Measurements from ENCODE around the gene SLC24A3.

SLC24A3 gene

GRCh38 chr20:19456595-19457395 lies 244.4 kb downstream of the SLC24A3 start:
- Histone ChIP-seq H3K9ac (ENCODE audit: low read length in 5 of 5) (no peak overlapping the region), H3K27ac (ENCODE audit: low read depth, low read length) (no peak overlapping the region), H3K4me1 (ENCODE audit: control insufficient read depth in 5 of 5, insufficient read depth in 5 of 5, low read length in 5 of 5) (peaks cover 0 to 14% (median 2%) of the 10 kb centered on the region in 5 donors)

GRCh38 chr20:19457611-19458010 lies 245.2 kb downstream of the SLC24A3 start:
- no peaks in the 10 kb centered on the region for H3K36me3 ChIP-seq (ENCODE audit: control insufficient read depth in 5 of 5, insufficient read depth in 5 of 5, low read length in 5 of 5)
- no peak overlapping the region for H3K27ac ChIP-seq (ENCODE audit: low read depth, low read length)
- H3K4me3 ChIP-seq (ENCODE audit: low read depth in 1 of 5, low read length in 5 of 5), result no peak overlapping the region
- H3K9ac ChIP-seq (ENCODE audit: low read length in 5 of 5), result no peak overlapping the region
- no peaks in the 10 kb centered on the region for H3K9me3 ChIP-seq (ENCODE audit: control insufficient read depth in 5 of 5, low read length in 5 of 5)
- peaks cover 0 to 14% (median 2%) of the 10 kb centered on the region in 5 donors for H3K4me1 ChIP-seq (ENCODE audit: control insufficient read depth in 5 of 5, insufficient read depth in 5 of 5, low read length in 5 of 5)
- no peaks in the 10 kb centered on the region for H3K27me3 ChIP-seq (ENCODE audit: control insufficient read depth in 5 of 5, insufficient read depth in 4 of 5, low read length in 5 of 5)

More at GRCh38 chr20:19456595-19457395, 244.4 kb downstream of the SLC24A3 start:
- Histone ChIP-seq H3K4me3 (ENCODE audit: low read depth in 1 of 5, low read length in 5 of 5) (no peak overlapping the region), H3K9me3 (ENCODE audit: control insufficient read depth in 5 of 5, low read length in 5 of 5) (no peaks in the 10 kb centered on the region), H3K36me3 (ENCODE audit: control insufficient read depth in 5 of 5, insufficient read depth in 5 of 5, low read length in 5 of 5) (no peaks in the 10 kb centered on the region), H3K27me3 (ENCODE audit: control insufficient read depth in 5 of 5, insufficient read depth in 4 of 5, low read length in 5 of 5) (no peaks in the 10 kb centered on the region)

GRCh38 chr20:19460386-19460785 lies 247.9 kb downstream of the SLC24A3 start:
- H3K27me3 ChIP-seq (ENCODE audit: control insufficient read depth in 5 of 5, insufficient read depth in 4 of 5, low read length in 5 of 5), result no peaks in the 10 kb centered on the region
- peaks cover 0 to 10% (median 2%) of the 10 kb centered on the region in 5 donors for H3K4me1 ChIP-seq (ENCODE audit: control insufficient read depth in 5 of 5, insufficient read depth in 5 of 5, low read length in 5 of 5)
- H3K9ac ChIP-seq (ENCODE audit: low read length in 5 of 5), result no peak overlapping the region
- no peaks in the 10 kb centered on the region for H3K36me3 ChIP-seq (ENCODE audit: control insufficient read depth in 5 of 5, insufficient read depth in 5 of 5, low read length in 5 of 5)
- H3K27ac ChIP-seq (ENCODE audit: low read depth, low read length), result no peak overlapping the region
- H3K4me3 ChIP-seq (ENCODE audit: low read depth in 1 of 5, low read length in 5 of 5), result no peak overlapping the region
- H3K9me3 ChIP-seq (ENCODE audit: control insufficient read depth in 5 of 5, low read length in 5 of 5), result no peaks in the 10 kb centered on the region

- H3K36me3 ChIP-seq (ENCODE audit: control insufficient read depth in 5 of 5, insufficient read depth in 5 of 5, low read length in 5 of 5), result no peaks in the 10 kb centered on the region
These were observed 250.0 kb downstream of the SLC24A3 start for GRCh38 chr20:19462491-19462890.

GRCh38 chr20:19463597-19463996 lies 251.2 kb downstream of the SLC24A3 start:
- no peaks in the 10 kb centered on the region for H3K36me3 ChIP-seq (ENCODE audit: control insufficient read depth in 5 of 5, insufficient read depth in 5 of 5, low read length in 5 of 5)

More at GRCh38 chr20:19462491-19462890, 250.0 kb downstream of the SLC24A3 start:
- Histone ChIP-seq H3K9ac (ENCODE audit: low read length in 5 of 5) (no peak overlapping the region), H3K9me3 (ENCODE audit: control insufficient read depth in 5 of 5, low read length in 5 of 5) (no peaks in the 10 kb centered on the region), H3K27me3 (ENCODE audit: control insufficient read depth in 5 of 5, insufficient read depth in 4 of 5, low read length in 5 of 5) (no peaks in the 10 kb centered on the region), H3K4me3 (ENCODE audit: low read depth in 1 of 5, low read length in 5 of 5) (no peak overlapping the region), H3K4me1 (ENCODE audit: control insufficient read depth in 5 of 5, insufficient read depth in 5 of 5, low read length in 5 of 5) (peaks cover 0 to 10% (median 0%) of the 10 kb centered on the region in 5 donors), H3K27ac (ENCODE audit: low read depth, low read length) (no peak overlapping the region)

GRCh38 chr20:19465536-19465935 lies 253.1 kb downstream of the SLC24A3 start:
- Histone ChIP-seq H3K4me1 (ENCODE audit: control insufficient read depth in 5 of 5, insufficient read depth in 5 of 5, low read length in 5 of 5) (peaks cover 0 to 5% (median 3%) of the 10 kb centered on the region in 5 donors), H3K36me3 (ENCODE audit: control insufficient read depth in 5 of 5, insufficient read depth in 5 of 5, low read length in 5 of 5) (no peaks in the 10 kb centered on the region), H3K27ac (ENCODE audit: low read depth, low read length) (no peak overlapping the region), H3K9me3 (ENCODE audit: control insufficient read depth in 5 of 5, low read length in 5 of 5) (no peaks in the 10 kb centered on the region), H3K4me3 (ENCODE audit: low read depth in 1 of 5, low read length in 5 of 5) (no peak overlapping the region), H3K9ac (ENCODE audit: low read length in 5 of 5) (no peak overlapping the region), H3K27me3 (ENCODE audit: control insufficient read depth in 5 of 5, insufficient read depth in 4 of 5, low read length in 5 of 5) (no peaks in the 10 kb centered on the region)

More at GRCh38 chr20:19463597-19463996, 251.2 kb downstream of the SLC24A3 start:
- no peak overlapping the region for H3K27ac ChIP-seq (ENCODE audit: low read depth, low read length)
- H3K9me3 ChIP-seq (ENCODE audit: control insufficient read depth in 5 of 5, low read length in 5 of 5), result no peaks in the 10 kb centered on the region
- H3K9ac ChIP-seq (ENCODE audit: low read length in 5 of 5), result no peak overlapping the region
- H3K27me3 ChIP-seq (ENCODE audit: control insufficient read depth in 5 of 5, insufficient read depth in 4 of 5, low read length in 5 of 5), result no peaks in the 10 kb centered on the region
- peaks cover 0 to 10% (median 0%) of the 10 kb centered on the region in 5 donors for H3K4me1 ChIP-seq (ENCODE audit: control insufficient read depth in 5 of 5, insufficient read depth in 5 of 5, low read length in 5 of 5)
- no peak overlapping the region for H3K4me3 ChIP-seq (ENCODE audit: low read depth in 1 of 5, low read length in 5 of 5)

- H3K9me3 ChIP-seq (ENCODE audit: control insufficient read depth in 5 of 5, low read length in 5 of 5), result no peaks in the 10 kb centered on the region
- H3K27ac ChIP-seq (ENCODE audit: low read depth, low read length), result no peak overlapping the region
- H3K27me3 ChIP-seq (ENCODE audit: control insufficient read depth in 5 of 5, insufficient read depth in 4 of 5, low read length in 5 of 5), result no peaks in the 10 kb centered on the region
- no peak overlapping the region for H3K4me3 ChIP-seq (ENCODE audit: low read depth in 1 of 5, low read length in 5 of 5)
- no peak overlapping the region for H3K9ac ChIP-seq (ENCODE audit: low read length in 5 of 5)
- peaks cover 0 to 3% (median 0%) of the 10 kb centered on the region in 5 donors for H3K4me1 ChIP-seq (ENCODE audit: control insufficient read depth in 5 of 5, insufficient read depth in 5 of 5, low read length in 5 of 5)
- no peaks in the 10 kb centered on the region for H3K36me3 ChIP-seq (ENCODE audit: control insufficient read depth in 5 of 5, insufficient read depth in 5 of 5, low read length in 5 of 5)
These were observed 253.9 kb downstream of the SLC24A3 start for GRCh38 chr20:19466206-19466928.

GRCh38 chr20:19473216-19473921 lies 260.9 kb downstream of the SLC24A3 start:
- no peaks in the 10 kb centered on the region for H3K27me3 ChIP-seq (ENCODE audit: control insufficient read depth in 5 of 5, insufficient read depth in 4 of 5, low read length in 5 of 5)
- no peak overlapping the region for H3K4me3 ChIP-seq (ENCODE audit: low read depth in 1 of 5, low read length in 5 of 5)
- peaks cover 0 to 7% (median 3%) of the 10 kb centered on the region in 5 donors for H3K4me1 ChIP-seq (ENCODE audit: control insufficient read depth in 5 of 5, insufficient read depth in 5 of 5, low read length in 5 of 5)
- no peak overlapping the region for H3K27ac ChIP-seq (ENCODE audit: low read depth, low read length)
- H3K9ac ChIP-seq (ENCODE audit: low read length in 5 of 5), result no peak overlapping the region
- no peaks in the 10 kb centered on the region for H3K36me3 ChIP-seq (ENCODE audit: control insufficient read depth in 5 of 5, insufficient read depth in 5 of 5, low read length in 5 of 5)
- no peaks in the 10 kb centered on the region for H3K9me3 ChIP-seq (ENCODE audit: control insufficient read depth in 5 of 5, low read length in 5 of 5)

GRCh38 chr20:19473922-19474286 lies 261.5 kb downstream of the SLC24A3 start:
- H3K9me3 ChIP-seq (ENCODE audit: control insufficient read depth in 5 of 5, low read length in 5 of 5), result no peaks in the 10 kb centered on the region
- no peaks in the 10 kb centered on the region for H3K36me3 ChIP-seq (ENCODE audit: control insufficient read depth in 5 of 5, insufficient read depth in 5 of 5, low read length in 5 of 5)
- no peak overlapping the region for H3K9ac ChIP-seq (ENCODE audit: low read length in 5 of 5)
- peaks cover 0 to 7% (median 3%) of the 10 kb centered on the region in 5 donors for H3K4me1 ChIP-seq (ENCODE audit: control insufficient read depth in 5 of 5, insufficient read depth in 5 of 5, low read length in 5 of 5)
- H3K4me3 ChIP-seq (ENCODE audit: low read depth in 1 of 5, low read length in 5 of 5), result no peak overlapping the region
- no peak overlapping the region for H3K27ac ChIP-seq (ENCODE audit: low read depth, low read length)
- no peaks in the 10 kb centered on the region for H3K27me3 ChIP-seq (ENCODE audit: control insufficient read depth in 5 of 5, insufficient read depth in 4 of 5, low read length in 5 of 5)
